Stimulated activated CD8-positive, alpha-beta memory T cell treated with anti-CD3 and anti-CD28 coated beads, Interleukin-7, amount 100 ng/mL, for 48 hours (primary cell): ENCODE data around the gene JSRP1.
"Not testable (repeated sequence)": the region's sequence is repeated elsewhere in the genome, so short reads cannot be mapped to it uniquely, and the experiment has no call there.

Experiments
- DNase-seq, 2 donors: peaks; one replicate each; pipeline ENCODE4 v3.0.0-alpha.2; 2020; ENCODE audit warnings: low read depth in 1 of 2; ENCODE audit errors: extremely low read depth in 1 of 2

JSRP1 gene

GRCh38 chr19:2282862-2283237 lies 26.6 kb upstream of the JSRP1 start:
- DNase-seq: no peak

GRCh38 chr19:2282062-2282861 lies 26.0 kb upstream of the JSRP1 start, which contains the start of gene PEAK3:
TSS of gene PEAK3 (minus strand) at chr19:2282175. CDS start at chr19:2280931, 1,244 bp downstream.
- DNase-seq: no peak

GRCh38 chr19:2281265-2282061 lies 25.2 kb upstream of the JSRP1 start:
- not testable (repeated sequence) for DNase-seq

GRCh38 chr19:2280633-2281264 lies 24.5 kb upstream of the JSRP1 start:
- DNase-seq: no peak

- no peak for DNase-seq
Observed at GRCh38 chr19:2278459-2279158, 22.4 kb upstream of the JSRP1 start.

GRCh38 chr19:2277138-2277537 lies 20.9 kb upstream of the JSRP1 start:
- DNase-seq: no peak

- DNase-seq: no peak
Observed at GRCh38 chr19:2276429-2276986, 20.3 kb upstream of the JSRP1 start.

- no peak for DNase-seq
Observed at GRCh38 chr19:2275588-2276428, 19.6 kb upstream of the JSRP1 start.

- DNase-seq: no peak
Observed at GRCh38 chr19:2274931-2275535, 18.8 kb upstream of the JSRP1 start.

- no peak for DNase-seq
Observed at GRCh38 chr19:2274185-2274711, 18.0 kb upstream of the JSRP1 start.

GRCh38 chr19:2273356-2274184 lies 17.4 kb upstream of the JSRP1 start:
- peak; percentile 72 to 80 for DNase-seq

GRCh38 chr19:2271234-2272103 lies 15.3 kb upstream of the JSRP1 start:
- no peak for DNase-seq

- DNase-seq: peak in 1 of 2 donors; percentile 69
Observed at GRCh38 chr19:2270423-2271233, 14.4 kb upstream of the JSRP1 start.

- DNase-seq: no peak
Observed at GRCh38 chr19:2270157-2270422, 13.9 kb upstream of the JSRP1 start.

GRCh38 chr19:2269244-2270156 lies 13.3 kb upstream of the JSRP1 start:
- DNase-seq: peak; percentile 96 to 98

GRCh38 chr19:2268861-2269243 lies 12.6 kb upstream of the JSRP1 start:
- no peak for DNase-seq
